IPS-15b (cell line): Measurements from ENCODE around the gene CCDC188.

Source experiments
- H3K27me3 ChIP-seq: one replicate; pipeline ENCODE4 v1.6.1; 2013; ENCODE audit warnings: low read length; ENCODE audit not compliant: control insufficient read depth, insufficient read depth
- H3K36me3 ChIP-seq: one replicate; pipeline ENCODE4 v1.6.1; 2013; ENCODE audit warnings: low read length; ENCODE audit not compliant: control insufficient read depth, insufficient read depth
- H3K4me1 ChIP-seq: one replicate; pipeline ENCODE4 v1.6.1; 2013; ENCODE audit warnings: mild to moderate bottlenecking, low read length; ENCODE audit not compliant: control insufficient read depth, insufficient read depth
- H3K4me3 ChIP-seq: one replicate; pipeline ENCODE4 v1.5.1; 2013; ENCODE audit warnings: low read depth, low read length
- H3K9ac ChIP-seq: one replicate; pipeline ENCODE4 v1.6.1; 2013; ENCODE audit warnings: low read depth, mild to moderate bottlenecking, low read length
- H3K9me3 ChIP-seq: one replicate; pipeline ENCODE4 v1.6.1; 2013; ENCODE audit warnings: mild to moderate bottlenecking, low read length; ENCODE audit not compliant: control insufficient read depth, insufficient read depth

Gene CCDC188

DNA sequence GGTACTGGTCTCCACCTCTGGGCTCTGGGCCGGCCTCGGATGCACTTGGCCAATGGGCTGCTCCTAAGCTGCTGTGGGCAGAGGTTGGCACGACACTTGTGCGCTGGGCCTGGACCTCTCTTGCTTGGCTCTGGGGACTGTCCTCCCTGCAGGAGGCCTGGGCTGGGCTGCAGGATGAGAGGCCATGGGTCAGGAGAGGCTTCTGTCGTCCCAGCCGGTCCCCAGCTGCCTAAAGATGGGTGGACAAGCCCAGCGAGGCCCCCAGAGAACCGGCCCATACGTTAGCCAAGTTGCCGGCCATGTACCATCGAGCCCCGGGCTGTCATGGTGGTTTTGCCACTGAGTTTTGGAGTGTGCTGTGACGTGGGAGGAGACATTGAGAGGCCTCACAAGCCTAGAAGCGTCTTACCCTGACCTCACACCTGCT lies 1.6 kb upstream of the CCDC188 start:
- Histone ChIP-seq H3K9me3 (no peaks in the 10 kb centered on the region), H3K27me3 (no peaks in the 10 kb centered on the region), H3K4me1 (no peaks in the 10 kb centered on the region), H3K4me3 (no peak overlapping the region), H3K36me3 (no peaks in the 10 kb centered on the region), H3K9ac (no peak overlapping the region)

DNA sequence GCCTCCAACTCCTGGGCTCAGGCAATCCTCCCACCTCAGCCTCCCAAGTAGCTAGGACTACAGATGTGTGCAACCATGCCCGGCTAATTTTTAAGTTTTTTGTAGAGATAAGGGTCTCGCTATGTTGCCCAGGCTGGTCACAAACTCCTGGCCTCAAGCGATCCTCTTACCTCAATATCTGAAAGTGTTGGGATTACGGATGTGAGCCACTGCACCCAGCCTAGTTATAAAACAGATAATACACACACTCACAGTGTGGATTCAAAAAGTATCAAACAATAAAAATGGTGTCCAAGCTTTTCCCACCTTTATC lies 377 bp upstream of the CCDC188 start:
- Histone ChIP-seq H3K9me3 (no peaks in the 10 kb centered on the region), H3K4me3 (no peak overlapping the region), H3K36me3 (no peaks in the 10 kb centered on the region), H3K9ac (no peak overlapping the region), H3K27me3 (no peaks in the 10 kb centered on the region), H3K4me1 (no peaks in the 10 kb centered on the region)

DNA sequence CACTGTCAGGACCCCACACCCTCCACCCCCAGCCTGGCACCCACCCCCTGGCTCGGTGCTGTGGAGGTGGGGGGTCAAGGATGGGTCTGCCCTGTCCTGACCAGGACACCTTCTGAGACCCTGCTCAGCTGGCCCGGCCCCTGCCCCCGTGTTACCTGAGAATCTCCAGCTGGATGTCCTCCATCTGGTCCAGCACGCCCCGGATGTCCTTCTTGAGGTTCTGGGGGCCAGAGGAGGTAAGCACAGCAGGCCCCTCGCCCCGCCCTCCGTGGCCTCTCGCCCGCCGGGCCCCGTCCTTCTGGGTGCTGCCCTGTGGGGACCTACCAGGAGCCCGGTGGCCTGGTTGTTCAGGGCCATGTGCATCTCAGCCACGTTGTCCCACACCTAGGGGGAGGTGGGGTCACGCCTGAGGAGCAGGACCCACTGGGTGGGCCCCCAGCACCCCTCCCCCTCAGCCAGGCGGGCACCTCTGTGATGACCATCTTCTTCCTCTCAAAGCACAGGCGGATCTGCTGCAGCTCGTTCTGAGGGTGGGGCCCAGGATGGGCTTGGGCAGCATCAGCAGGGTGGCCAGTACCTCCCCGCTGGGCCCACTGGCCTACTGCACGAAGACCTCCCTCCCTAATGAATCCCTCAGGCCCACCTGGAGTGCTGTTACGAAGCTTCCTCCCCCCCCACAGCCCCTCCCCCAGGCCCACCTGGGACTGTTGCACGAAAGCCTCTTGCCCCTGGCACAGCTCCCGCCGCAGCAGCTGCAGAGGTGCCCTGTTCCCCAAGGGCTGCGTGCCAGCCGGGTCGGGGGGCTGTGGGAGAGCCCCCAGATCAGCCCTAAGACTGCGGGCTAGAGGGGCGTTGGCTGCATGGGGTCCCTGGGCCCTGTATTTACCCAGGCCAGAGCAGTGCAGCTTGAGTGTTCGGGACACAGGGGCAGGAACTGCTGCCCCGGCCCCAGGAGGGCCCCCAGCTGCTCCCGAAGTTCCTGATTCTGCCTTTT lies 1.3 kb downstream of the CCDC188 start:
- no peak overlapping the region for H3K4me3 ChIP-seq
- no peaks in the 10 kb centered on the region for H3K4me1 ChIP-seq
- no peak overlapping the region for H3K9ac ChIP-seq

DNA sequence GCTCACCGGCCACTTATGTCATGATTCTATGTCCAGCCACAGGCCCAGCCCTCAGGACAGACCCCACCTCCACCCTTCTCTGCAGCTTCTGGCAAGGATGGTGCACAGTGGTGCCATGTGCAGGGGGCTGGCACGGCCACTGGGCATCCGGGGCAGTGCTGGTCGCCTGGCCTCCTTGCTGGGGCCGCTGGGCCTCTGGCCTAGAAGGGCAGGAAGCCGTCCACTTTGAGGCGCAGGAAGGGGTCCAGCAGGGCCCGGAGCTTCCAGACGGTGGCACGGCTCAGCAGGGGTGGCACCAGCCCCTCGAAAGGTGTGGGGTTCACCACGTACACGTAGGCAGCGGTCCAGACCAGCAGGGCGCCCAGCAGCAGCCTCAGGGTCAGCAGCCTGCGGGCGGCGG lies 2.4 kb downstream of the CCDC188 start:
- H3K4me3 ChIP-seq, result no peak overlapping the region
- H3K27me3 ChIP-seq, result no peaks in the 10 kb centered on the region
- H3K4me1 ChIP-seq, result no peaks in the 10 kb centered on the region
- H3K36me3 ChIP-seq, result peaks cover 3% of the 10 kb centered on the region
- H3K9me3 ChIP-seq, result no peaks in the 10 kb centered on the region
- H3K9ac ChIP-seq, result no peak overlapping the region

More for the DNA sequence above, 1.3 kb downstream of the CCDC188 start:
- H3K9me3 ChIP-seq, result no peaks in the 10 kb centered on the region
- H3K27me3 ChIP-seq, result no peaks in the 10 kb centered on the region
- no peaks in the 10 kb centered on the region for H3K36me3 ChIP-seq

DNA sequence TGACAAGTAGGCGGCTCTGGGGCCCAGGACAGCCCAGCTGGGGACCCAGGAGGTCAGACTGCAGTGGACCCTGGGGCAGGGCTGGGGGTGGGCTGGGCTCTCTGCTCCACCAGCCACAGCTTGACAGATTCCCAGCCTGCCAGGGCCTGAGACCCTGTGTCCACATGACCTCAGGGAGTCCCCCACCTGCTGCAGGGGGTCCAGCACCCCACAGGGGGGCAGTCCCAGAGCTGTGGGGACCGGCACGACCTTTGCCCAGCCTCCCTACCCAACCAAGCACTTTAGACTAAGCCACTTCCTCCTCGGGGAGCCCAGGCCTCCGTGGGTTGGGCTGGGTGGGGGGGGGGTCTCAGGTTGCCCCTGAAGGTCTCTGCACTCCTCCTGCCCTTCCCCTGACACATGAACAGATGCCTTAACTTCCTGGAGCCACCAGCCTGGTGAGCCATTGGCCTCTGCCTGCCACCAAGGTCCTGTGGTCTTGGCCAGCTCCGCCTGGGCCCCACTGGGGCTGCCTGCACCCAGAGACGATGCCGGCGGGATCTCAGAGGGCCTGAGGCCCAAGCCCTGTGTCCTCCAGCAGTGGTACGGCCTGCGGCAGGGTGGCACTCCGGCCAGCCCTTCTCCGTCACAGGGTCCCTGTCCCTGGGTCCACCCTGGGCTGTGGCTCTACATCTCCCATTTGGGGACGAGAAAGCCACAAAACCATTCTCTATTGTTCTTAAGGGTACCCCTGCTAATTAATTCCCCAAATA lies 3.4 kb downstream of the CCDC188 start:
- Histone ChIP-seq H3K4me3 (no peak overlapping the region), H3K36me3 (peaks cover 8% of the 10 kb centered on the region), H3K27me3 (no peaks in the 10 kb centered on the region), H3K9me3 (no peaks in the 10 kb centered on the region), H3K4me1 (no peaks in the 10 kb centered on the region), H3K9ac (no peak overlapping the region)

DNA sequence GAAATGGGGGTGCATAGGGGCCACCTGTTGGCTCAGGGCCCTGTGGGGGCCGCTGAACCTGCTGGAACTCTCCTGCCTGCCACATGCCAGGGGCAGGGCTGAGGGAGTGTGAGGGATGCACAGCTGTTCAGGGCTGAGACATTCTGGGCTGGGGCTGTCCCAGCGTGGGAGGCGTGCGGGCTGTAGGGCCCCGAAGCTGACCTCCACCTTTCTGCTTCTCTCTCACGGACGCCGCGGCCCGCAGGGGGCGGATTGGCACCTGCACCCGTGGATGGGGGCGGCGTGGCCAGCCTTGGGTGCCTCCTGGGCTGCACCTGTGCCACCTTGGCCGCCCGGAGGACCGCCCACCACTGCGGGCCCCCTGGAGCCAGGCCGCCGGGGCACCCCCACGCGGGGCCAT lies 4.1 kb downstream of the CCDC188 start:
- no peak overlapping the region for H3K4me3 ChIP-seq
- H3K4me1 ChIP-seq, result no peaks in the 10 kb centered on the region
- H3K9ac ChIP-seq, result no peak overlapping the region

DNA sequence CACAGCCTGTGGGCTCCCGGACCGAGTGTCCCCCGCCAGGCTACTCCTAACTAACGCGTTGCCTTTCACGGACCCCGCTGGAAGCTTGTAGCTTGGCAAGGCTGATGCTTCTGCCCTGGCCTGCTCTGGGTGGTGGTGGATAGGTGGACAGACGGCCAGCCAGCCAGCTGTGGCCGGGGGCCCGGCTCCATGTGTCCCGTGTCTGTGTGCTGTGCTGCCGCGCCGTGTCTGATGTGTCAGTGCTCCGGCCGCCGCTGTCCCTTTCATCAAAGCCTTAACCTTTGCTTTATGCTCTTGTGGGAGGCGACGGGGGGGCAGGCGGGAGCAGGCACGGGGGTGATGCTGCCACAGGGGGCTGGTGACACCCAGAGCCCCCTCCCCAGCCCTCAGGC lies 5.0 kb downstream of the CCDC188 start:
- H3K9me3 ChIP-seq, result no peaks in the 10 kb centered on the region
- H3K36me3 ChIP-seq, result peaks cover 14% of the 10 kb centered on the region
- no peak overlapping the region for H3K4me3 ChIP-seq
- no peak overlapping the region for H3K9ac ChIP-seq
- H3K4me1 ChIP-seq, result no peaks in the 10 kb centered on the region
- no peaks in the 10 kb centered on the region for H3K27me3 ChIP-seq

More for the DNA sequence above, 4.1 kb downstream of the CCDC188 start:
- Histone ChIP-seq H3K9me3 (no peaks in the 10 kb centered on the region), H3K27me3 (no peaks in the 10 kb centered on the region), H3K36me3 (peaks cover 10% of the 10 kb centered on the region)

DNA sequence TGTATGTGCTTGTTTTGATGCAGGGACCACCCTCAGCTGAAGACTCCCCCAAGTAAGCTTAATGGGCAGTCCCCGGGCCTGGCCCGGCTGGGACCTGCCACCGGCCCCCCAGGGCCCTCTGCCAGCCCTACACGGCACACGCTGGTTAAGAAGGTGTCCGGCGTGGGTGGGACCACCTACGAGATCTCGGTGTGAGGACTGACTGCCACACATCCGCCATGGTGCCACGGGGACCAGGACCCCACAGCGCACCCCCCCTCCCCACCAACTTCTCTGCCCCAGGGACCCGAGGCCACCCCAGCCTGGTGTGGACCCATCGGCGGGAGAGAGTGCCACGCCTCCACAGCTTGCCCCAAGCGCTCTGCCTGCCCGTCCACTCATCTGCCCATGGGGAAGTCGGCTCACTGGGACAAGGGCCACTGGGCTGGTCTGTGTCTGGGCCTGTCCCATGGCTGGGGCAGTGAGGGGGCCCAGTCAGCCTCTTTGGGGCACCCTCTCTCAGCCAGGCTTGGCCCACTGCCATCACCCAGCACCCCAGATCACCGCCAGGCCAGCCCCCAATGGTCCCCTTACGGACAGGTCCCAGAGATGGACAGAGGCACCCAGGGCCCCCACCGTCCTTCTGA lies 5.5 kb downstream of the CCDC188 start:
- Histone ChIP-seq H3K4me3 (no peak overlapping the region), H3K9ac (no peak overlapping the region), H3K27me3 (no peaks in the 10 kb centered on the region), H3K9me3 (no peaks in the 10 kb centered on the region), H3K4me1 (no peaks in the 10 kb centered on the region), H3K36me3 (peaks cover 14% of the 10 kb centered on the region)

DNA sequence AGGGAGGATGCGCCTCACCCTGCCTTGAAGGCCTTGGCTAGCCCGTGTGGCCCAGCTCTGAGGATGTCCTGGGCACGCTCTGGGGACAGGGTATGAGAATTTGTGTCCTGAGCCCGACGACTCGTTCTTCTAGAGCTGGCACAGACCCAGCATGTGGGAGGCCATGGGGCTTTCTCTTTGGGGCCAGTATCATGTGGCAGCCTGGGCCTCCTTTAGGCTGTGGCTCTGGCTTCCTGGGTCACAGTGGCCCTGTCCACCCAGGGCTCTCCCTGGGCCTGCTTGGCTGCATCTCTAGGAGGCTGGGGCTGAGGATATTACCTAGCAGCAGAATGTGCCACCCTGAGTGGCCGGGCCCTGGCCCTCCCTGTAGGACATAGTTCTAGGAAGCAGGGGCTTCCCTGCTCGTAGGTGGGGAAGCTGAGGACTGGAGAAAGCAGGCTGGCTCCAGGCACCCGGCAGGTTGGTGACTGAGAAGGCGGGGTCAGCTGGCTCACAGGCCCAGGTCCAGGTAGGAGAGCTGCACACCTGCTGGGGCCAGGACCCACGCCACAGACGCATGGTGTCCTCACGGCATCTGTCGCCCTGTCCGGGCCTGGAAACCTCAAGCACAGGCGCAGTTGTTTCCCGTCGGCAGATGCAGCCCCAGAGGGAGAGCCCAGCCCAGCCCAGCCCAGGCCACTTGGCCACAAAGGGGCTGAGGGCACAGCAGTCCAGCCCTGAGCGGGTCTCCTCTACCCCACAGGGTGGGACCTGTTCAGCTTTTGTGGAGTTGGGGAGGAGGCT lies 6.8 kb downstream of the CCDC188 start:
- H3K4me1 ChIP-seq, result no peaks in the 10 kb centered on the region
- no peaks in the 10 kb centered on the region for H3K9me3 ChIP-seq
- no peaks in the 10 kb centered on the region for H3K27me3 ChIP-seq
- peaks cover 17% of the 10 kb centered on the region for H3K36me3 ChIP-seq
- no peak overlapping the region for H3K9ac ChIP-seq
- H3K4me3 ChIP-seq, result no peak overlapping the region

DNA sequence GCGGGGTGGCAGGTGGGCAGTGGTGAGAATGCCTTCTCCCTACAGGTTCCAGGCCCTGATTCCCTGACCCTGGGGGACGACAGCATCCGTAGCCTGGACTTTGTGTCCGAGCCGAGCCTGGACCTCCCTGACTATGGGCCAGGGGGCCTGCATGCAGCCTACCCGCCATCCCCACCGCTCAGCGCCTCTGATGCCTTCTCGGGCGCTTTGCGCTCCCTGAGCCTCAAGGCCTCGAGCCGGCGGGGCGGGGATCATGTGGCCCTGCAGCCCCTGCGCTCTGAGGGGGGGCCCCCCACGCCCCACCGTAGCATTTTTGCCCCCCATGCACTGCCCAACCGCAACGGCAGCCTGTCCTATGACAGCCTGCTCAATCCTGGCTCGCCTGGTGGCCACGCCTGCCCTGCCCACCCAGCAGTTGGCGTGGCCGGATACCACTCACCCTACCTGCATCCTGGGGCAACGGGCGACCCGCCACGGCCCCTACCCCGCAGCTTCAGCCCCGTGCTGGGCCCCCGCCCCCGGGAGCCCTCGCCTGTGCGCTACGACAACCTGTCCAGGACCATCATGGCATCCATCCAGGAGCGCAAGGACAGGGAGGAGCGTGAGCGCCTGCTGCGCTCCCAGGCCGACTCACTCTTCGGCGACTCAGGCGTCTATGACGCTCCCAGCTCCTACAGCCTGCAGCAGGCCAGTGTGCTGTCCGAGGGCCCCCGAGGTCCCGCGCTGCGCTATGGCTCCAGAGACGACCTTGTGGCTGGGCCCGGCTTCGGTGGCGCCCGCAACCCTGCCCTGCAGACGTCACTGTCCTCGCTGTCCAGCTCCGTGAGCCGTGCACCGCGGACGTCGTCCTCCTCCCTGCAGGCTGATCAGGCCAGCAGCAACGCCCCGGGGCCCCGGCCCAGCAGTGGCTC lies 7.9 kb downstream of the CCDC188 start:
- Histone ChIP-seq H3K4me3 (no peak overlapping the region), H3K4me1 (no peaks in the 10 kb centered on the region), H3K9ac (no peak overlapping the region), H3K9me3 (no peaks in the 10 kb centered on the region), H3K27me3 (no peaks in the 10 kb centered on the region), H3K36me3 (peaks cover 20% of the 10 kb centered on the region)
